HG03378 (cell line): Measurements from ENCODE around the gene ADAM11.
A peak's percentile ranks its signal among the peaks of the same experiment; 100 is the strongest.

Source experiments
- ATAC-seq: cut with Tn5 transposase; IDR thresholded peaks from one replicate; pipeline ENCODE4 v1.9.1; 2021; ENCODE audit warnings: mild to moderate bottlenecking, moderate library complexity; ENCODE audit not compliant: unreplicated experiment

Gene ADAM11

GRCh38 chr17:44757045-44757917 is 1.5 kb upstream of the ADAM11 start:
- ATAC-seq = no peak

GRCh38 chr17:44757918-44758413 is 822 bp upstream of the ADAM11 start:
- ATAC-seq = no peak

- ATAC-seq = no peak
Measured at GRCh38 chr17:44759086-44759915, 513 bp downstream of the ADAM11 start.

GRCh38 chr17:44759916-44760243 is 1.1 kb downstream of the ADAM11 start:
- no peak for ATAC-seq

GRCh38 chr17:44760474-44761308 is 1.9 kb downstream of the ADAM11 start:
- no peak for ATAC-seq

- ATAC-seq = no peak
Measured at GRCh38 chr17:44761932-44762810, 3.4 kb downstream of the ADAM11 start.

GRCh38 chr17:44763170-44763569 is 4.4 kb downstream of the ADAM11 start:
- ATAC-seq = no peak

GRCh38 chr17:44765965-44766364 is 7.2 kb downstream of the ADAM11 start:
- no peak for ATAC-seq

GRCh38 chr17:44766409-44767038 is 7.7 kb downstream of the ADAM11 start:
- no peak for ATAC-seq

- ATAC-seq = no peak
Measured at GRCh38 chr17:44767493-44767892, 8.7 kb downstream of the ADAM11 start.

- no peak for ATAC-seq
Measured at GRCh38 chr17:44768505-44769142, 9.8 kb downstream of the ADAM11 start.

- no peak for ATAC-seq
Measured at GRCh38 chr17:44769230-44769629, 10.4 kb downstream of the ADAM11 start.

- ATAC-seq = no peak
Measured at GRCh38 chr17:44769647-44770084, 10.9 kb downstream of the ADAM11 start.

GRCh38 chr17:44770166-44770925 is 11.6 kb downstream of the ADAM11 start:
- no peak for ATAC-seq

- no peak for ATAC-seq
Measured at GRCh38 chr17:44772308-44773045, 13.7 kb downstream of the ADAM11 start.

- ATAC-seq = no peak
Measured at GRCh38 chr17:44773140-44773539, 14.4 kb downstream of the ADAM11 start.

- peak; percentile 27 for ATAC-seq
Measured at GRCh38 chr17:44774271-44775135, 15.7 kb downstream of the ADAM11 start.
